ENCODE data around the gene FMN1. TPM values are rescaled to one million over a fixed set of nuclear protein-coding genes. Genes with fewer than 3 reads are reported as not detected.

Gene FMN1
- total RNA-seq, 2 donors from 2014 or later = 13.7 to 17.1 TPM

- 90 to 94% methylated on average over 1 of the region's 1 CpG for WGBS, 2 donors
- no peak for ATAC-seq
- no peak overlapping the region for H3K4me3 ChIP-seq
- DNase-seq = no peak
- intact Hi-C loops (cut with DNase I) = no loop called here
- H3K27me3 ChIP-seq = no peaks in the 10 kb centered on the region
- H3K27ac ChIP-seq = no peak overlapping the region
- H3K36me3 ChIP-seq (replicated peaks in 1 of 2; ENCODE audit: insufficient read depth in 1 of 2, low read depth in 2 of 2) = no peaks in the 10 kb centered on the region
- no peaks in the 10 kb centered on the region for H3K9me3 ChIP-seq
- TF ChIP-seq POLR2A (IDR thresholded peaks at IDR 0.05) = no peak
- no peak for TF ChIP-seq CTCF (IDR thresholded peaks at IDR 0.05)
- no peaks in the 10 kb centered on the region for H3K4me1 ChIP-seq
Measured at GRCh38 chr15:32974691-32975090, 219.8 kb downstream of the FMN1 start.

GRCh38 chr15:32972686-32973085 is 221.8 kb downstream of the FMN1 start:
- H3K4me1 ChIP-seq = no peaks in the 10 kb centered on the region
- intact Hi-C loops (cut with DNase I) = no loop called here
- no peaks in the 10 kb centered on the region for H3K36me3 ChIP-seq (replicated peaks in 1 of 2; ENCODE audit: insufficient read depth in 1 of 2, low read depth in 2 of 2)
- no peak for DNase-seq
- H3K27me3 ChIP-seq = no peaks in the 10 kb centered on the region
- no peak overlapping the region for H3K4me3 ChIP-seq
- H3K27ac ChIP-seq = no peak overlapping the region
- 71 to 77% methylated on average over 2 of the region's 2 CpGs for WGBS, 2 donors
- no peak for TF ChIP-seq POLR2A (IDR thresholded peaks at IDR 0.05)
- no peak for TF ChIP-seq CTCF (IDR thresholded peaks at IDR 0.05)
- H3K9me3 ChIP-seq = no peaks in the 10 kb centered on the region
- ATAC-seq = no peak

- no peaks in the 10 kb centered on the region for H3K9me3 ChIP-seq
- ATAC-seq (no peak), DNase-seq (peak in 2 of 4 donors; percentile 6 to 20)
- no peaks in the 10 kb centered on the region for H3K27me3 ChIP-seq
- H3K4me1 ChIP-seq = no peaks in the 10 kb centered on the region
- WGBS, 2 donors = 73 to 79% methylated on average over 11 of the region's 11 CpGs
- H3K36me3 ChIP-seq (replicated peaks in 1 of 2; ENCODE audit: insufficient read depth in 1 of 2, low read depth in 2 of 2) = no peaks in the 10 kb centered on the region
- H3K4me3 ChIP-seq = no peak overlapping the region
- intact Hi-C loops (cut with DNase I) = no loop called here
- H3K27ac ChIP-seq = no peak overlapping the region
- no peak for TF ChIP-seq CTCF (IDR thresholded peaks at IDR 0.05)
- TF ChIP-seq POLR2A (IDR thresholded peaks at IDR 0.05) = no peak
Measured at GRCh38 chr15:32970847-32971246, 223.7 kb downstream of the FMN1 start.

- no peak for TF ChIP-seq CTCF (IDR thresholded peaks at IDR 0.05)
- no peak for TF ChIP-seq POLR2A (IDR thresholded peaks at IDR 0.05)
- H3K27ac ChIP-seq = no peak overlapping the region
- no peaks in the 10 kb centered on the region for H3K36me3 ChIP-seq (replicated peaks in 1 of 2; ENCODE audit: insufficient read depth in 1 of 2, low read depth in 2 of 2)
- no peaks in the 10 kb centered on the region for H3K4me1 ChIP-seq
- no peaks in the 10 kb centered on the region for H3K9me3 ChIP-seq
- no peaks in the 10 kb centered on the region for H3K27me3 ChIP-seq
- ATAC-seq (no peak), DNase-seq (no peak)
- H3K4me3 ChIP-seq = no peak overlapping the region
- intact Hi-C loops (cut with DNase I) = no loop called here
Measured at GRCh38 chr15:32967521-32967920, 227.0 kb downstream of the FMN1 start.

GRCh38 chr15:32966512-32966911 is 228.0 kb downstream of the FMN1 start:
- Histone ChIP-seq H3K4me1 (no peaks in the 10 kb centered on the region), H3K4me3 (no peak overlapping the region), H3K27me3 (no peaks in the 10 kb centered on the region), H3K9me3 (no peaks in the 10 kb centered on the region), H3K27ac (no peak overlapping the region), H3K36me3 (replicated peaks in 1 of 2; ENCODE audit: insufficient read depth in 1 of 2, low read depth in 2 of 2) (no peaks in the 10 kb centered on the region)
- no peak for ATAC-seq
- DNase-seq = no peak
- TF ChIP-seq POLR2A (IDR thresholded peaks at IDR 0.05) = no peak
- TF ChIP-seq CTCF (IDR thresholded peaks at IDR 0.05) = no peak
- WGBS, 2 donors = 71 to 83% methylated on average over 2 of the region's 2 CpGs
- intact Hi-C loops (cut with DNase I) = no loop called here

All from body of pancreas (tissue), 4 donors.